ENCODE results near the gene SLC25A13.

SLC25A13 gene

DNA sequence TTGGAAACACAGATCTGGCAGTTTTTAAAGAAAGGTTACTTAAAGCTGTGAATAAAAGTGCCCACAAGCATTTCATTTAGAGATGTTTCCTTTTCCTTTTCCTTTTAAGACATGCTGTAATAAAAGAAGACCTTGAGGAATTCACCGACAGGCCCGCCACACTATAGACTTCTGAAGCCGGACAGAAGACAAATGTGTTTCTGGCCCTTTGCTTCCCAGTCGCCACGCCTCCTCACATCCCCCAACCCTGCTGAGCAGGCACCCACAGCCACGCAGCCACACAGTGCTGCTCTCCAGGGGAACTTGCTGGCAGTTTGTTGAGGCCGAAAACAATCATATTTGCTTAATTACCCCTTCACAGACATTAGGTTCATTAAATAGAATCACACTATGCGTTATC lies 83.4 kb downstream of the SLC25A13 start:
- no peak for ATAC-seq
- TF ChIP-seq, protein P1, sequence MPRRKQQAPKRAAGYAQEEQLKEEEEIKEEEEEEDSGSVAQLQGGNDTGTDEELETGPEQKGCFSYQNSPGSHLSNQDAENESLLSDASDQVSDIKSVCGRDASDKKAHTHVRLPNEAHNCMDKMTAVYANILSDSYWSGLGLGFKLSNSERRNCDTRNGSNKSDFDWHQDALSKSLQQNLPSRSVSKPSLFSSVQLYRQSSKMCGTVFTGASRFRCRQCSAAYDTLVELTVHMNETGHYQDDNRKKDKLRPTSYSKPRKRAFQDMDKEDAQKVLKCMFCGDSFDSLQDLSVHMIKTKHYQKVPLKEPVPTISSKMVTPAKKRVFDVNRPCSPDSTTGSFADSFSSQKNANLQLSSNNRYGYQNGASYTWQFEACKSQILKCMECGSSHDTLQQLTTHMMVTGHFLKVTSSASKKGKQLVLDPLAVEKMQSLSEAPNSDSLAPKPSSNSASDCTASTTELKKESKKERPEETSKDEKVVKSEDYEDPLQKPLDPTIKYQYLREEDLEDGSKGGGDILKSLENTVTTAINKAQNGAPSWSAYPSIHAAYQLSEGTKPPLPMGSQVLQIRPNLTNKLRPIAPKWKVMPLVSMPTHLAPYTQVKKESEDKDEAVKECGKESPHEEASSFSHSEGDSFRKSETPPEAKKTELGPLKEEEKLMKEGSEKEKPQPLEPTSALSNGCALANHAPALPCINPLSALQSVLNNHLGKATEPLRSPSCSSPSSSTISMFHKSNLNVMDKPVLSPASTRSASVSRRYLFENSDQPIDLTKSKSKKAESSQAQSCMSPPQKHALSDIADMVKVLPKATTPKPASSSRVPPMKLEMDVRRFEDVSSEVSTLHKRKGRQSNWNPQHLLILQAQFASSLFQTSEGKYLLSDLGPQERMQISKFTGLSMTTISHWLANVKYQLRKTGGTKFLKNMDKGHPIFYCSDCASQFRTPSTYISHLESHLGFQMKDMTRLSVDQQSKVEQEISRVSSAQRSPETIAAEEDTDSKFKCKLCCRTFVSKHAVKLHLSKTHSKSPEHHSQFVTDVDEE (CRISPR knock-in tag; IDR thresholded peaks at IDR 0.05): no peak
- TF ChIP-seq PPARA (CRISPR knock-in tag; IDR thresholded peaks at IDR 0.05; ENCODE audit: borderline replicate concordance): no peak
- TF ChIP-seq ZFP30 (CRISPR knock-in tag; IDR thresholded peaks at IDR 0.05): no peak
- TF ChIP-seq RARB (CRISPR knock-in tag; IDR thresholded peaks at IDR 0.05): no peak
- TF ChIP-seq, protein P2, sequence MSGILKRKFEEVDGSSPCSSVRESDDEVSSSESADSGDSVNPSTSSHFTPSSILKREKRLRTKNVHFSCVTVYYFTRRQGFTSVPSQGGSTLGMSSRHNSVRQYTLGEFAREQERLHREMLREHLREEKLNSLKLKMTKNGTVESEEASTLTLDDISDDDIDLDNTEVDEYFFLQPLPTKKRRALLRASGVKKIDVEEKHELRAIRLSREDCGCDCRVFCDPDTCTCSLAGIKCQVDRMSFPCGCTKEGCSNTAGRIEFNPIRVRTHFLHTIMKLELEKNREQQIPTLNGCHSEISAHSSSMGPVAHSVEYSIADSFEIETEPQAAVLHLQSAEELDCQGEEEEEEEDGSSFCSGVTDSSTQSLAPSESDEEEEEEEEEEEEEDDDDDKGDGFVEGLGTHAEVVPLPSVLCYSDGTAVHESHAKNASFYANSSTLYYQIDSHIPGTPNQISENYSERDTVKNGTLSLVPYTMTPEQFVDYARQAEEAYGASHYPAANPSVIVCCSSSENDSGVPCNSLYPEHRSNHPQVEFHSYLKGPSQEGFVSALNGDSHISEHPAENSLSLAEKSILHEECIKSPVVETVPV (CRISPR knock-in tag; IDR thresholded peaks at IDR 0.05): no peak
- TF ChIP-seq TOX (CRISPR knock-in tag; IDR thresholded peaks at IDR 0.05; ENCODE audit: borderline replicate concordance): no peak
- TF ChIP-seq ZFP3 (CRISPR knock-in tag; IDR thresholded peaks at IDR 0.05): no peak
- TF ChIP-seq ISL1 (CRISPR knock-in tag; IDR thresholded peaks at IDR 0.05): no peak

DNA sequence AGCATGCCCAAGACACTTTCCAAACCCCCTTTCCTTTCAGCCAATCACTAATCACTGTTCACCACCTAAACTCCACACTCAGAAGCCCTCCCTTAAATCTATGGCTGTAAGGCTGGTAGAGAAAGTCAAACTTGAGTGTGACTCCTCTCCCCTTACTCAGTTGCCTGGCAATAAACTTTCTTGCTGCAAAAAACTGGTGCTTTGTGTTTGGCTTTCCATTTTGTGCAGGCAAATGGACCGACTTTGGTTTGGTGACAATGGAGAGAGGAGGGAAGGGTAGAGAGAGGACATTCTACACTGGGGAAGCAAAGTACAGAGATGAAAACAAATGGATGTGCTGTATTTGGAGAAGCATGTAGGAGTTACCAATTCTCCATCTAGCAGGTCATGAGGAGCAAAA lies 84.9 kb downstream of the SLC25A13 start:
- TF ChIP-seq, protein P3, sequence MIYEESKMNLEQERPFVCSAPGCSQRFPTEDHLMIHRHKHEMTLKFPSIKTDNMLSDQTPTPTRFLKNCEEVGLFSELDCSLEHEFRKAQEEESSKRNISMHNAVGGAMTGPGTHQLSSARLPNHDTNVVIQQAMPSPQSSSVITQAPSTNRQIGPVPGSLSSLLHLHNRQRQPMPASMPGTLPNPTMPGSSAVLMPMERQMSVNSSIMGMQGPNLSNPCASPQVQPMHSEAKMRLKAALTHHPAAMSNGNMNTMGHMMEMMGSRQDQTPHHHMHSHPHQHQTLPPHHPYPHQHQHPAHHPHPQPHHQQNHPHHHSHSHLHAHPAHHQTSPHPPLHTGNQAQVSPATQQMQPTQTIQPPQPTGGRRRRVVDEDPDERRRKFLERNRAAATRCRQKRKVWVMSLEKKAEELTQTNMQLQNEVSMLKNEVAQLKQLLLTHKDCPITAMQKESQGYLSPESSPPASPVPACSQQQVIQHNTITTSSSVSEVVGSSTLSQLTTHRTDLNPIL (CRISPR knock-in tag; IDR thresholded peaks at IDR 0.05; ENCODE audit: low read depth): no peak
- TF ChIP-seq TOX (CRISPR knock-in tag; IDR thresholded peaks at IDR 0.05; ENCODE audit: borderline replicate concordance): no peak
- no peak for TF ChIP-seq SNAI2 (CRISPR knock-in tag; IDR thresholded peaks at IDR 0.05)
- no peak for TF ChIP-seq ZNF565 (CRISPR knock-in tag; conservative IDR thresholded peaks at IDR 0.05; ENCODE audit: low read depth)
- TF ChIP-seq TCF4 (CRISPR knock-in tag; IDR thresholded peaks at IDR 0.05; ENCODE audit: borderline replicate concordance): no peak
- TF ChIP-seq RARB (CRISPR knock-in tag; IDR thresholded peaks at IDR 0.05): no peak
- TF ChIP-seq, protein P4, sequence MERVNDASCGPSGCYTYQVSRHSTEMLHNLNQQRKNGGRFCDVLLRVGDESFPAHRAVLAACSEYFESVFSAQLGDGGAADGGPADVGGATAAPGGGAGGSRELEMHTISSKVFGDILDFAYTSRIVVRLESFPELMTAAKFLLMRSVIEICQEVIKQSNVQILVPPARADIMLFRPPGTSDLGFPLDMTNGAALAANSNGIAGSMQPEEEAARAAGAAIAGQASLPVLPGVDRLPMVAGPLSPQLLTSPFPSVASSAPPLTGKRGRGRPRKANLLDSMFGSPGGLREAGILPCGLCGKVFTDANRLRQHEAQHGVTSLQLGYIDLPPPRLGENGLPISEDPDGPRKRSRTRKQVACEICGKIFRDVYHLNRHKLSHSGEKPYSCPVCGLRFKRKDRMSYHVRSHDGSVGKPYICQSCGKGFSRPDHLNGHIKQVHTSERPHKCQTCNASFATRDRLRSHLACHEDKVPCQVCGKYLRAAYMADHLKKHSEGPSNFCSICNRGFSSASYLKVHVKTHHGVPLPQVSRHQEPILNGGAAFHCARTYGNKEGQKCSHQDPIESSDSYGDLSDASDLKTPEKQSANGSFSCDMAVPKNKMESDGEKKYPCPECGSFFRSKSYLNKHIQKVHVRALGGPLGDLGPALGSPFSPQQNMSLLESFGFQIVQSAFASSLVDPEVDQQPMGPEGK (CRISPR knock-in tag; IDR thresholded peaks at IDR 0.05; ENCODE audit: borderline replicate concordance): no peak
- no peak for TF ChIP-seq ZFP3 (CRISPR knock-in tag; IDR thresholded peaks at IDR 0.05)
- TF ChIP-seq ZFP30 (CRISPR knock-in tag; IDR thresholded peaks at IDR 0.05): no peak
- TF ChIP-seq ESRRG (CRISPR knock-in tag; IDR thresholded peaks at IDR 0.05): no peak
- TF ChIP-seq ZNF8 (CRISPR knock-in tag; IDR thresholded peaks at IDR 0.05): no peak
- TF ChIP-seq CSDC2 (CRISPR knock-in tag; IDR thresholded peaks at IDR 0.05): no peak
- TF ChIP-seq BACH2 (CRISPR knock-in tag; IDR thresholded peaks at IDR 0.05; ENCODE audit: borderline replicate concordance): no peak
- TF ChIP-seq, protein P5, sequence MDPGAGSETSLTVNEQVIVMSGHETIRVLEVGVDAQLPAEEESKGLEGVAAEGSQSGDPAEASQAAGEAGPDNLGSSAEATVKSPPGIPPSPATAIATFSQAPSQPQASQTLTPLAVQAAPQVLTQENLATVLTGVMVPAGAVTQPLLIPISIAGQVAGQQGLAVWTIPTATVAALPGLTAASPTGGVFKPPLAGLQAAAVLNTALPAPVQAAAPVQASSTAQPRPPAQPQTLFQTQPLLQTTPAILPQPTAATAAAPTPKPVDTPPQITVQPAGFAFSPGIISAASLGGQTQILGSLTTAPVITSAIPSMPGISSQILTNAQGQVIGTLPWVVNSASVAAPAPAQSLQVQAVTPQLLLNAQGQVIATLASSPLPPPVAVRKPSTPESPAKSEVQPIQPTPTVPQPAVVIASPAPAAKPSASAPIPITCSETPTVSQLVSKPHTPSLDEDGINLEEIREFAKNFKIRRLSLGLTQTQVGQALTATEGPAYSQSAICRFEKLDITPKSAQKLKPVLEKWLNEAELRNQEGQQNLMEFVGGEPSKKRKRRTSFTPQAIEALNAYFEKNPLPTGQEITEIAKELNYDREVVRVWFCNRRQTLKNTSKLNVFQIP (CRISPR knock-in tag; IDR thresholded peaks at IDR 0.05; ENCODE audit: borderline replicate concordance, low read depth): no peak
- no peak for TF ChIP-seq ZNF70 (CRISPR knock-in tag; IDR thresholded peaks at IDR 0.05)
- no peak; the same call in 2 of the 3 replicates for ATAC-seq

DNA sequence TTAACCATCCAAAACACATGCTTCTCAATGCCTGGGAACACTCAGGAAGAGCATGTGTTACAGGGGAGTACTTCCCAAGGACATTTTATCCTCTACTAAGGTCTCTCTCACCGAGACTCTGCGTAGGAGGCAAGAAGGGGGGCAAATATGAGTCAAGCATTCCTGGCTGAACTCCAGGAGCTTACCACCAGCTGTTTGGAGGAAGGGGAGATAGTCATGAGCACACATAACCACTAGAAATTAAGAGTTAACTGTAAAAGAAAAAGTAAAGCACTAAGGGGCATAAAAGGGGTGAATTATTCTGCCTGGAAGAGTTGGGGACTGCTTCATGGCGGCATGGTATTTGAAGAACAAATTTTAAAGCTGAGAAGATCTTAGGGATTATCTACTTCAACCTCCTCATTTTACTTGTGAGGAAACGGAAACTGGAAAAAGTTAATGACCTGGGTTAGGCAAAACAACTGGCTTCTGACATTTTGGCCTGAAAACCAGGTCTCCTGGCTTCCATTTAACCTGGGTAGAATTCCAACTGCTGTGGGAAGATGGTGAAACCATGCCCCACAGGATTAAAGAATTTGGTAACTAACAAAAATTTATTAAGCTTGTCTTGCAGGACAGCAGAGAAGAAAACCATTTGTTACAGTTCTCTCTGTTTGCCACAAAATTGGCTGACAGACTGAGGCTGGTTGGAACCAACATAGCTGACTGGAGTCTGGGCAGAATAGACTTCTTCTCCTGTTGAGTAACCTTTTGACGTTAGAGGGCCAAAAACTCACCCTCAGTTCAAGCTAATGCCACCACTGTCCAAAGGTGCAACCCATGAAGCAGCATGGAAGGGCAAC lies 85.5 kb downstream of the SLC25A13 start:
- peak; percentile 95 for ATAC-seq
- TF ChIP-seq ZC3H10 (CRISPR knock-in tag; IDR thresholded peaks at IDR 0.05): no peak
- TF ChIP-seq PPARA (CRISPR knock-in tag; IDR thresholded peaks at IDR 0.05; ENCODE audit: borderline replicate concordance): no peak
- no peak for TF ChIP-seq ZNF565 (CRISPR knock-in tag; conservative IDR thresholded peaks at IDR 0.05; ENCODE audit: low read depth)
- TF ChIP-seq BACH2 (CRISPR knock-in tag; IDR thresholded peaks at IDR 0.05; ENCODE audit: borderline replicate concordance): no peak
- TF ChIP-seq ESRRG (CRISPR knock-in tag; IDR thresholded peaks at IDR 0.05): no peak
- no peak for TF ChIP-seq ZNF8 (CRISPR knock-in tag; IDR thresholded peaks at IDR 0.05)
- 0 out of 2 replicates have a peak, but pooled peaks have one; percentile 21 for TF ChIP-seq ISL1 (CRISPR knock-in tag; IDR thresholded peaks at IDR 0.05)
- no peak for TF ChIP-seq CSDC2 (CRISPR knock-in tag; IDR thresholded peaks at IDR 0.05)
- no peak for TF ChIP-seq OSR1 (CRISPR knock-in tag; IDR thresholded peaks at IDR 0.05)
- TF ChIP-seq TCF4 (CRISPR knock-in tag; IDR thresholded peaks at IDR 0.05; ENCODE audit: borderline replicate concordance): no peak
- 0 out of 2 replicates have a peak, but pooled peaks have one; percentile 55 for TF ChIP-seq TOX (CRISPR knock-in tag; IDR thresholded peaks at IDR 0.05; ENCODE audit: borderline replicate concordance)
- peak; percentile 58; the same call in 1 of the 2 replicates for TF ChIP-seq SNAI2 (CRISPR knock-in tag; IDR thresholded peaks at IDR 0.05)
- TF ChIP-seq ZFP3 (CRISPR knock-in tag; IDR thresholded peaks at IDR 0.05): 0 out of 2 replicates have a peak, but pooled peaks have one; percentile 58
- TF ChIP-seq ZNF70 (CRISPR knock-in tag; IDR thresholded peaks at IDR 0.05): no peak
- no peak for TF ChIP-seq ARNTL (CRISPR knock-in tag; IDR thresholded peaks at IDR 0.05; ENCODE audit: borderline replicate concordance, low read depth)
- TF ChIP-seq, protein P4 (CRISPR knock-in tag; IDR thresholded peaks at IDR 0.05; ENCODE audit: borderline replicate concordance): no peak
- no peak for TF ChIP-seq GLIS3 (CRISPR knock-in tag; IDR thresholded peaks at IDR 0.05)

All from SK-N-SH treated with all-trans-retinoic acid at 6 μM for 48 hours (cell line).